Measurements from ENCODE around the gene SCFD2. TPM values are rescaled to one million over a fixed set of nuclear protein-coding genes. Genes with fewer than 3 reads are reported as not detected.

Gene SCFD2
- polyA plus RNA-seq, 2 of the 4 experiments (the other 2 are of a cell fraction): 7.6 to 10.8 TPM

- no peak for TF ChIP-seq ATOH8 (CRISPR knock-in tag; IDR thresholded peaks at IDR 0.05; ENCODE audit: low read depth)
- TF ChIP-seq NPAS2 (CRISPR knock-in tag; IDR thresholded peaks at IDR 0.05; ENCODE audit: borderline replicate concordance): no peak
- TF ChIP-seq MAZ (IDR thresholded peaks at IDR 0.05; ENCODE audit: borderline replicate concordance, low read depth, low read length): no peak
- TF ChIP-seq CBX2 (IDR thresholded peaks at IDR 0.05; ENCODE audit: borderline replicate concordance, low read depth): no peak
- TF ChIP-seq RARB (CRISPR knock-in tag; IDR thresholded peaks at IDR 0.05): no peak
- no peak for TF ChIP-seq PHF8 (IDR thresholded peaks at IDR 0.05; ENCODE audit: borderline replicate concordance, low read depth)
- TF ChIP-seq CHD2 (IDR thresholded peaks at IDR 0.05; ENCODE audit: low read length, partially characterized antibody): no peak
- TF ChIP-seq BHLHE40 (IDR thresholded peaks at IDR 0.05; ENCODE audit: low read depth, low read length): no peak
- no peak for TF ChIP-seq E2F6 (IDR thresholded peaks at IDR 0.05; ENCODE audit: borderline replicate concordance, low read depth)
- no peak for TF ChIP-seq FOSB (CRISPR knock-in tag; IDR thresholded peaks at IDR 0.05)
- TF ChIP-seq JUNB (IDR thresholded peaks at IDR 0.05): no peak
- Histone ChIP-seq H3K4me3 (no peak overlapping the region), H3K27ac (no peak overlapping the region), H3K4me2 (no peak overlapping the region), H3K9me3 (no peaks in the 10 kb centered on the region), H3K4me1 (no peaks in the 10 kb centered on the region)
- POLR2A ChIA-PET: no interaction called here
- DNase-seq (ENCODE audit: low read depth in 1 of 2, low spot score in 1 of 2): no peak
- no peak for ATAC-seq
- CTCF ChIA-PET: interaction anchor here (1.3 to 2.7 kb wide), 3 partner anchors 431 to 1258 kb away, joined by 3 to 11 read pairs (median 4); no protein-coding TSS in a partner anchor
- WGBS (ENCODE audit: missing lambda C conversion rate): 76% methylated on average over 4 of the region's 4 CpGs
- no peak for FAIRE-seq
Observed at GRCh38 chr4:52976523-52977230, 389.2 kb downstream of the SCFD2 start.

GRCh38 chr4:52968691-52969090, 397.2 kb downstream of the SCFD2 start:
- TF ChIP-seq KDM1A (IDR thresholded peaks at IDR 0.05; ENCODE audit: low read depth) (no peak), MAZ (IDR thresholded peaks at IDR 0.05; ENCODE audit: borderline replicate concordance, low read depth, low read length) (no peak), USF2 (IDR thresholded peaks at IDR 0.05) (no peak), ZC3H11A (IDR thresholded peaks at IDR 0.05) (no peak), HEYL (CRISPR knock-in tag; IDR thresholded peaks at IDR 0.05) (no peak), HOXA7 (CRISPR knock-in tag; IDR thresholded peaks at IDR 0.05) (no peak), ZSCAN20 (CRISPR knock-in tag; IDR thresholded peaks at IDR 0.05) (no peak), POLR2A (IDR thresholded peaks at IDR 0.05; ENCODE audit: low read length) (no peak), RNF2 (IDR thresholded peaks at IDR 0.05; ENCODE audit: borderline replicate concordance, low read depth) (no peak), CTCF (IDR thresholded peaks at IDR 0.05) (no peak), NR3C1 (IDR thresholded peaks at IDR 0.05) (no peak), BHLHE40 (IDR thresholded peaks at IDR 0.05; ENCODE audit: low read depth, low read length) (no peak), FOXS1 (CRISPR knock-in tag; IDR thresholded peaks at IDR 0.05) (no peak)
- FAIRE-seq (no peak), ATAC-seq (no peak), DNase-seq (ENCODE audit: low read depth in 1 of 2, low spot score in 1 of 2) (no peak)
- Histone ChIP-seq H3K4me1 (no peaks in the 10 kb centered on the region), H3K4me2 (no peak overlapping the region), H3K27ac (no peak overlapping the region), H3K4me3 (no peak overlapping the region), H3K9me3 (no peaks in the 10 kb centered on the region)
- WGBS (ENCODE audit: missing lambda C conversion rate): 83% methylated on average over 3 of the region's 3 CpGs
- CTCF ChIA-PET: no interaction called here
- POLR2A ChIA-PET: no interaction called here
